Parietal lobe (tissue), 2 donors: ENCODE data around the gene GIPR. TPM values are rescaled to one million over a fixed set of nuclear protein-coding genes. Genes with fewer than 3 reads are reported as not detected.

Source experiments
- small RNA-seq: library from RNA; depleted of rRNA; stranded (forward); fragments of <200 nt; gene quantifications from one replicate; pipeline ENCODE3, GENCODE V24; 2014; ENCODE audit warnings: low replicate concordance
- total RNA-seq: library from RNA; depleted of rRNA; stranded (reverse); fragments of >200 nt; gene quantifications from one replicate; pipeline ENCODE4 v1.2.3, GENCODE V29; 2014

The GIPR gene, protein sequence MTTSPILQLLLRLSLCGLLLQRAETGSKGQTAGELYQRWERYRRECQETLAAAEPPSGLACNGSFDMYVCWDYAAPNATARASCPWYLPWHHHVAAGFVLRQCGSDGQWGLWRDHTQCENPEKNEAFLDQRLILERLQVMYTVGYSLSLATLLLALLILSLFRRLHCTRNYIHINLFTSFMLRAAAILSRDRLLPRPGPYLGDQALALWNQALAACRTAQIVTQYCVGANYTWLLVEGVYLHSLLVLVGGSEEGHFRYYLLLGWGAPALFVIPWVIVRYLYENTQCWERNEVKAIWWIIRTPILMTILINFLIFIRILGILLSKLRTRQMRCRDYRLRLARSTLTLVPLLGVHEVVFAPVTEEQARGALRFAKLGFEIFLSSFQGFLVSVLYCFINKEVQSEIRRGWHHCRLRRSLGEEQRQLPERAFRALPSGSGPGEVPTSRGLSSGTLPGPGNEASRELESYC
- total RNA-seq: 0.31 TPM

GRCh38 chr19:45667620-45668341 is at the start of gene GIPR:
Gene GIPR, plus strand, starts transcription at chr19:45668221. Its CDS starts 1,300 bp downstream, at chr19:45669521.

DNA sequence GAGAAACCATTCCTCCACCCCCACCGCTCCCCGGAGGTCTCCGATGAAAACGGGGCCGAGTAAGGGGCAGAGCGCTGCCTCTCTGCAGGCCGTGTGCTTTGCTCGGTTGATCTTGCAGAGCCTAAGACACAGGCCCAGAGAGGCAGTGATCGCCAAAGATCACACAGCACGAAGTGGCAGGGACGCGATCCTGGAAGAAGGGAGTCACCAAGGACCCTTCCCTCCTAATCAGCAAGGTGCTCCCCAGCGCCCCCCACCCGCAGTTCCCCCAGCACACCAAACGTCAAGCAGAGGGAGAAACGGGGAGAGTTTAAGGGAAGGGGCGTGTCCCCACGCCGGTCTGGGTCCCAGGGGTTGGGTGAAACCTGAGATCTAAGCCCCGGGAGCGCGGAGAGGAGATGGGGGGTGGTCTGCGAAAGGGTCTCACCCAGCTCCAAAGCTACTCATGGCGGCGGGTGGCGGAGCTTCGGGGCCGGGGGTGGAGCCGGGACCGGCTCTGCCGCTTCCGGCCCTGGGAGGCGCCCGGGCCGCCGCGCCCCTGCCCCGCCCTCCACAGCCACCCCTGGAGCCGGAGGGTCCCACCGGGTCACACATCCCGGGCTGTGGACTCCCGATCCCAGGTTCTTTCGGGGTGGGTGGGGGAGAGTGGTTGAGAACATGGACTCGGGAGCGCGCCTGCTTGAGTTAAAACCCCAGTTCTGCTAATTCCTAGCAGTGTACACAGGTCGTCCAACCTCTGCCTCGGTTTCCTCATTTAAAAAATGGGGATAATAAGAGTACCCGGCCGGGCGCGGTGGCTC is 28.9 kb upstream of the GIPR start, which contains the start of gene EML2:
Gene EML2 (minus strand): TSS at position 468 of the 800 bp plus-strand sequence. CDS start 21 bp downstream, at position 447.

GRCh38 chr19:45691516-45692186 is 23.6 kb downstream of the GIPR start, which contains the start of gene SNRPD2:
Gene SNRPD2, minus strand, starts transcription at chr19:45691953. Its CDS starts 65 bp downstream, at chr19:45691888.

DNA sequence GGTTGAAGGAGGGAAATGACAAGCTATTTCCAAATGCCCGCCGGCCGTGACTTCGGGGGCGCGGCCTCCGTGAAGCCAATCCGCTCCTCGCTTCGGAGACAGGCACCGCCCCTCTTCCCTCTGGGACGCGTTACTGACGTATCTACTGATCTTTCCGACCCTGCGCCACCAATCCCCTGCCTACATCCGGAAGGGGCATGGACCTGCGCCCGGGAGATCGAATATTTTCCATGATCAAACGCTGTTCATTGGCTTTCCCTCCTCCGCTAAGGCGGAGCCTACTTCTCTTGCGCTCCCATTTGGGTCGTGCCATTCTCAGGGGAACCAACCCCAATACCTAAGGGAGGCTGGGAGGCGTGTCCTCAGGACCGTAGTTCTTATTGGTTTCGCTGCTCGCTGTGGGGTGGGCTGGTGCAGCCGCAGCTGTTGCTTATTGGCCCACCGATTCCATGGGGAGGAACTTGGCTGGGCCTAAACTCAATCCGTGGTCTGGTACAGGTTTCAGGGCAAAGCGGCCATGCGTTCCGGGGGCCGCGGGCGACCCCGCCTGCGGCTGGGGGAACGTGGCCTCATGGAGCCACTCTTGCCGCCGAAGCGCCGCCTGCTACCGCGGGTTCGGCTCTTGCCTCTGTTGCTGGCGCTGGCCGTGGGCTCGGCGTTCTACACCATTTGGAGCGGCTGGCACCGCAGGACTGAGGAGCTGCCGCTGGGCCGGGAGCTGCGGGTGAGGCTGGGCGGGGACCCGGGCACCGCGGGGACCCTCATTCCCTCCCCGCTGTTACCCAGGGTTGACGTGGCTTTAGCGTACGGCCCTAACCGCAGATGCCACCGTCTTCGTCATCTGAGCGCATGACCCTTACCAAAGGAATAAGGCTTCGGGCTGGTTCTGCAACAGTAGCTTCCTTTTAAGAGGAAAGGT is 24.4 kb downstream of the GIPR start, which contains the start of gene QPCTL:
Gene QPCTL (plus strand): TSS at position 480 of the 919 bp plus-strand sequence. CDS start 38 bp downstream, at position 518.

GRCh38 chr19:45730368-45731288 is 62.6 kb downstream of the GIPR start, which contains the start of gene FBXO46:
Gene FBXO46, minus strand, starts transcription at chr19:45730896. Its CDS starts 17,401 bp downstream, at chr19:45713495.

Small RNA genes lying within 50 kb of the gene (small RNA-seq; reads per million reads assigned to genes)
- gene MIR642A (not detected), gene RN7SL836P (not detected)

Other genes with a start within 250 kb of the GIPR start
- 64.8 TPM for gene ERCC1, start 244.3 kb upstream of the GIPR start, total RNA-seq
- gene FOSB, start 200.2 kb upstream of the GIPR start, total RNA-seq: 1.3 TPM
- gene RTN2, start 171.2 kb upstream of the GIPR start, total RNA-seq: 68.5 TPM
- 0.94 TPM for gene PPM1N, start 169.8 kb upstream of the GIPR start, total RNA-seq
- gene VASP, start 160.7 kb upstream of the GIPR start, total RNA-seq: 7.8 TPM
- 2.2 TPM for gene OPA3, start 83.4 kb upstream of the GIPR start, total RNA-seq
- gene GPR4, start 66.0 kb upstream of the GIPR start, total RNA-seq: 0.31 TPM
- gene EML2, start 28.8 kb upstream of the GIPR start, total RNA-seq: 55.1 TPM
- 84.5 TPM for gene SNRPD2, start 23.7 kb downstream of the GIPR start, total RNA-seq
- gene QPCTL, start 24.4 kb downstream of the GIPR start, total RNA-seq: 4.7 TPM
- gene FBXO46, start 62.7 kb downstream of the GIPR start, total RNA-seq: 14.7 TPM
- not detected for gene MEIOSIN, start 65.2 kb downstream of the GIPR start, total RNA-seq
- gene SIX5, start 101.0 kb downstream of the GIPR start, total RNA-seq: 0.63 TPM
- 36.0 TPM for gene DMPK, start 114.3 kb downstream of the GIPR start, total RNA-seq
- gene DMWD, start 124.6 kb downstream of the GIPR start, total RNA-seq: 85.8 TPM
- gene RSPH6A, start 147.1 kb downstream of the GIPR start, total RNA-seq: 0.31 TPM
- gene SYMPK, start 194.9 kb downstream of the GIPR start, total RNA-seq: 33.5 TPM
- gene FOXA3, start 196.1 kb downstream of the GIPR start, total RNA-seq: not detected
- 28.8 TPM for gene IRF2BP1, start 217.9 kb downstream of the GIPR start, total RNA-seq
- 1.9 TPM for gene MYPOP, start 234.4 kb downstream of the GIPR start, total RNA-seq
- gene NANOS2, start 246.6 kb downstream of the GIPR start, total RNA-seq: not detected